Measurements from ENCODE around the gene ARID5A. TPM values are rescaled to one million over a fixed set of nuclear protein-coding genes. Genes with fewer than 3 reads are reported as not detected.

Gene ARID5A
- total and polyA plus RNA-seq, 9 of the 15 experiments (the other 6 are each of a cell fraction or from before 2014, with no cell fraction given) = 0.14 to 12.5 (median 3.0) TPM

DNA sequence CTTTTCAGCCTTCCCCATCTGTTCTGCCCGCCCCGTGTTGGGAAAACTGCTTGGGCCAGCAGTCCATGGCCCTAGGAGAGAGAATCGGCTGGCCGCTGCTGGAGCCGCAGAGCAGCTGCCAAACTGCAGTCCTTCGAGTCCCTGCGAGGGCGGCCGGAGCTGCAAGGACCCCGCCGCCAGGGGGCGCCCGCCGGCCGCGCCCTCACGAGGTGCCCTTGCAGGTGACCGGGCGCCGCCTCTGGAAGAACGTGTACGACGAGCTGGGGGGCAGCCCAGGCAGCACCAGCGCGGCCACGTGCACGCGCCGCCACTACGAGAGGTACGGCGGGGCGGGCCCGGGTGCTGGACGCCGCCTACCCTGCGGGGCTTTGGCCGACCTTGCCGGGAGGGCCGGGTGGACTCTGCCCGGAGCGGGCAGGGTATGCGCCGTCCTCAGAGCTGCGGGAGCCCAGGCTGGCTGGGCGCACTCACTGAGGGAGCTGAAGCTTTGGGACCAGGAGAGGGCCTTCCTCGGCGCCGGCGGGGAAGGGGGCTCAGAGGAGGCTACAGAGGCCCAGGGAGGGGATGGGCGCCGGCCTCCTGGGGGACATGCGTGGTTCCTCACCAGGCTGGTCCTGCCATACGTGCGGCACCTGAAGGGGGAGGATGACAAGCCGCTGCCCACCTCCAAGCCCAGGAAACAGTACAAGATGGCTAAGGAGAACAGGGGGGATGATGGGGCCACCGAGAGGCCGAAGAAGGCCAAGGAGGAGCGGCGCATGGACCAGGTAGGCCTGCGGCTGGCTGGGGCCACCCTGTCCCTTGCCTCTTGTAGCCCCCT is 13.6 kb downstream of the ARID5A start (continued):
- peak; percentile 90 to 97 (median 94) for TF ChIP-seq CTCF (IDR thresholded peaks at IDR 0.05 in 2 of 3, conservative IDR thresholded peaks at IDR 0.05 in 1 of 3; ENCODE audit: insufficient read depth in 2 of 3, low read depth in 1 of 3, low read length in 3 of 3)
- TF ChIP-seq MAFG (tag; conservative IDR thresholded peaks at IDR 0.05) = no peak
- TF ChIP-seq MTA1 (IDR thresholded peaks at IDR 0.05; ENCODE audit: borderline replicate concordance) = no peak
- no peak for TF ChIP-seq DACH1 (IDR thresholded peaks at IDR 0.05; ENCODE audit: partially characterized antibody)
- TF ChIP-seq GTF2F1 (IDR thresholded peaks at IDR 0.05; ENCODE audit: low read depth, low read length) = no peak
- peak; percentile 53; the same call in 1 of the 2 replicates for TF ChIP-seq MBD1 (CRISPR knock-in tag; IDR thresholded peaks at IDR 0.05)
- no peak for TF ChIP-seq HIVEP1 (CRISPR knock-in tag; IDR thresholded peaks at IDR 0.05)
- TF ChIP-seq DDX20 (tag; IDR thresholded peaks at IDR 0.05; ENCODE audit: low read depth) = no peak
- no peak for TF ChIP-seq ZNF165 (CRISPR knock-in tag; IDR thresholded peaks at IDR 0.05; ENCODE audit: borderline replicate concordance)
- no peak for TF ChIP-seq BMI1 (IDR thresholded peaks at IDR 0.05; ENCODE audit: low read length)
- peak; percentile 87 for TF ChIP-seq XRCC5 (IDR thresholded peaks at IDR 0.05; ENCODE audit: low read depth, low read length)
- peak; percentile 91 for TF ChIP-seq CTCFL (IDR thresholded peaks at IDR 0.05; ENCODE audit: borderline replicate concordance, insufficient read depth, low read depth, low read length, poor library complexity, severe bottlenecking)
- TF ChIP-seq STAG1 (CRISPR knock-in tag; IDR thresholded peaks at IDR 0.05; ENCODE audit: borderline replicate concordance) = peak; percentile 83; the same call in 1 of the 2 replicates
- no peak for TF ChIP-seq ELF2 (CRISPR knock-in tag; IDR thresholded peaks at IDR 0.05)
- TF ChIP-seq ZBED1 (IDR thresholded peaks at IDR 0.05) = no peak
- peak in 1 of 2 experiments; percentile 79; a peak in 2 of 4 replicates for TF ChIP-seq MAZ (CRISPR knock-in tag; conservative IDR thresholded peaks at IDR 0.05 in 1 of 2, IDR thresholded peaks at IDR 0.05 in 1 of 2)
- 0 out of 4 replicates have a peak, but pooled peaks of 1 of the 2 experiments have one; percentile 28 for TF ChIP-seq KDM4B (IDR thresholded peaks at IDR 0.05; ENCODE audit: borderline replicate concordance in 2 of 2, low read depth in 1 of 2)
- TF ChIP-seq POLR3G (IDR thresholded peaks at IDR 0.05; ENCODE audit: extremely low read depth, insufficient read length, insufficient replicate concordance) = no peak
- TF ChIP-seq RBM39 (optimal IDR thresholded peaks at IDR 0.05; ENCODE audit: low read depth, low read length) = no peak
- no peak for TF ChIP-seq HSF4 (CRISPR knock-in tag; IDR thresholded peaks at IDR 0.05; ENCODE audit: borderline replicate concordance)
